ENCODE measurements around the gene UAP1. TPM values are rescaled to one million over a fixed set of nuclear protein-coding genes. Genes with fewer than 3 reads are reported as not detected.
A peak's percentile ranks its signal among the peaks of the same experiment; 100 is the strongest.

Gene UAP1
- total RNA-seq, 2 experiments from 2014 or later = 44.5 to 45.8 TPM

DNA sequence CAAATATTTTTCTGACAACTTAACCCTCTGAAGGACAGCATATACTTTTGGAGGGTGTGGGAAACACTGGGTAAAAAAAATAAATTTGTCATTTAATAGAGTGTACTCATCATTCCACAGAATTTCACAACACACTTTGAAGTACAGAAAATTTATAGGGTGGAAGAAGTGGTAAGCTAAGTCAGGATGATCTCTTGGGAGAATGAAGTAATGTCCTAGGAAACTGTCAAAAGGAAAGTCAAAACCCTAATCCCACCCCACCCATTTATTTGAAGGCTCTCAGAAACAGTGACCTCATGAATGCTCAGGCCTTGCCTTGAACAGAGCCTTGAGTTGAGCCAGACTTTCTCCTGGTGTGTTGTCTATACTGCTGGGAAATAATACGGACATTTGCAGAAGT lies 7.3 kb upstream of the UAP1 start:
- ChIA-PET CTCF (no interaction called here), POLR2A (no interaction called here)
- Mint-ChIP-seq H3K27ac (no peak overlapping the region), H3K27me3 (no peaks in the 10 kb centered on the region), H3K9me3 (no peaks in the 10 kb centered on the region), H3K4me3 (no peak overlapping the region), H3K36me3 (ENCODE audit: low read depth) (no peaks in the 10 kb centered on the region), H3K4me1 (ENCODE audit: low read depth) (no peaks in the 10 kb centered on the region)
- H3K36me3 ChIP-seq (ENCODE audit: insufficient read depth, low read length) = no peaks in the 10 kb centered on the region
- no peak for TF ChIP-seq CTCF (IDR thresholded peaks at IDR 0.05)
- no peak overlapping the region for H3K27ac ChIP-seq (ENCODE audit: low read depth in 1 of 2, low read length in 2 of 2)
- H3K9me3 ChIP-seq (ENCODE audit: control insufficient read depth in 1 of 2, insufficient read depth in 1 of 2, low read length in 2 of 2) = no peaks in the 10 kb centered on the region
- DNase-seq (no peak), ATAC-seq (ENCODE audit: poor library complexity) (no peak)
- intact Hi-C loops (cut with DNase I, micrococcal nuclease) = no loop called here
- no peak overlapping the region for H3K4me3 ChIP-seq (ENCODE audit: low read length)
- H3K27me3 ChIP-seq (ENCODE audit: control insufficient read depth in 1 of 2, insufficient read depth in 2 of 2, low read length in 2 of 2) = no peaks in the 10 kb centered on the region
- H3K4me1 ChIP-seq (ENCODE audit: insufficient read depth, low read length) = no peaks in the 10 kb centered on the region

- Mint-ChIP-seq H3K27me3 (no peaks in the 10 kb centered on the region), H3K4me3 (no peak overlapping the region), H3K4me1 (ENCODE audit: low read depth) (peaks cover 19% of the 10 kb centered on the region), H3K27ac (no peak overlapping the region), H3K9me3 (peaks cover 2% of the 10 kb centered on the region), H3K36me3 (ENCODE audit: low read depth) (peaks cover 9% of the 10 kb centered on the region)
- H3K9me3 ChIP-seq (ENCODE audit: control insufficient read depth in 1 of 2, insufficient read depth in 1 of 2, low read length in 2 of 2) = no peaks in the 10 kb centered on the region
- no peak overlapping the region for H3K27ac ChIP-seq (ENCODE audit: low read depth in 1 of 2, low read length in 2 of 2)
- H3K4me3 ChIP-seq (ENCODE audit: low read length) = no peak overlapping the region
- intact Hi-C loops (cut with DNase I, micrococcal nuclease) = no loop called here
- POLR2A ChIA-PET = no interaction called here
- no peaks in the 10 kb centered on the region for H3K36me3 ChIP-seq (ENCODE audit: insufficient read depth, low read length)
- ATAC-seq (ENCODE audit: poor library complexity) (no peak), DNase-seq (no peak)
- H3K27me3 ChIP-seq (ENCODE audit: control insufficient read depth in 1 of 2, insufficient read depth in 2 of 2, low read length in 2 of 2) = no peaks in the 10 kb centered on the region
- TF ChIP-seq CTCF (IDR thresholded peaks at IDR 0.05) = no peak
- CTCF ChIA-PET = no interaction called here
- peaks cover 14% of the 10 kb centered on the region for H3K4me1 ChIP-seq (ENCODE audit: insufficient read depth, low read length)
Observed at GRCh38 chr1:162557536-162557935, 4.0 kb upstream of the UAP1 start.

DNA sequence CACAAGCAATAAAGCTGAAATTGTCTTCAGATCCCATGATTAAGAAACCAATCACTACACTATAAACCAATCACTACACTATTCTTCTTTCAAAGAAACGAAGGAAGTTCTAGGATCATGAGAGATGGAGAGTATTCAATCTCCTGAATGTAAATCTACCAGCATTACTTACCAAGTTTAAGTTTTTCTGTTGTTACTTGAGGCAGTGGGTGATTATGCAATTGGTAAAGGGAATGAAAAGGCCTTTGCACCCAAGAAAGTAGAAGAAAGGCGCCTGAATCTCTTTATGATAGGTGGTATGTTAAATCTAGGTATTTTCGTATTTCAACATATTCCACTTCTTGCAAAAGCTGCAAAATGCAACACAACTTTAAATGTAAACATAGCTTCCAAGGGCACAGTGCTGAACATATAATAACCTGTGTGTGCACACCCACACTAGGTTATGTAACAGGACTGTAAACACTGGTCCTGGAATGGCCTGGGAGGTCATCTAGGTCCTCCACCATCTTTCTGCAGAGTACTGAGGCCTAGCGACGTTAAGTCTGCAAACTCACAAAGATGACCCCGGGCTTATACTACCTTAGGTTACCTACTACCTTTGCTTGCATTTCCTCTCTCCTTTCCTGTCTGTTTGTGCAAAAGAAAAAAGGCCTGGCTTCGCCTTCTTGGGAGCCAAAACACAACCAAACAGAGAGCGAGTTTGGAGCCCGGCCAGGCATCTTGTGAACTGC lies 1.1 kb upstream of the UAP1 start:
- peak overlapping the region; percentile 85 to 88 for H3K27ac ChIP-seq (ENCODE audit: low read depth in 1 of 2, low read length in 2 of 2)
- DNase-seq (peak in 2 of 14 experiments; percentile 4 to 5), ATAC-seq (ENCODE audit: poor library complexity) (no peak)
- Mint-ChIP-seq H3K27me3 (no peaks in the 10 kb centered on the region), H3K27ac (peak overlapping the region; percentile 100), H3K36me3 (ENCODE audit: low read depth) (peaks cover 9% of the 10 kb centered on the region), H3K4me3 (peak overlapping the region; percentile 97), H3K4me1 (ENCODE audit: low read depth) (peaks cover 47% of the 10 kb centered on the region), H3K9me3 (peaks cover 2% of the 10 kb centered on the region)
- intact Hi-C loops (cut with DNase I, micrococcal nuclease) = loop anchor here (1.0 to 10.0 kb wide), 6 partner anchors 62 to 796 kb away; partner anchors contain the start of genes ATF6 (in 1 of the 2), NUF2 (in 1 of the 2) and UHMK1 (in 1 of the 2)
- TF ChIP-seq CTCF (IDR thresholded peaks at IDR 0.05) = no peak
- H3K27me3 ChIP-seq (ENCODE audit: control insufficient read depth in 1 of 2, insufficient read depth in 2 of 2, low read length in 2 of 2) = no peaks in the 10 kb centered on the region
- H3K9me3 ChIP-seq (ENCODE audit: control insufficient read depth in 1 of 2, insufficient read depth in 1 of 2, low read length in 2 of 2) = no peaks in the 10 kb centered on the region
- POLR2A ChIA-PET = interaction anchor here (0.6 kb wide), 1 partner anchor 78 kb away, joined by 3 read pairs; no protein-coding TSS in a partner anchor
- no peaks in the 10 kb centered on the region for H3K36me3 ChIP-seq (ENCODE audit: insufficient read depth, low read length)
- peaks cover 15% of the 10 kb centered on the region for H3K4me1 ChIP-seq (ENCODE audit: insufficient read depth, low read length)
- H3K4me3 ChIP-seq (ENCODE audit: low read length) = peak overlapping the region; percentile 70
- CTCF ChIA-PET = no interaction called here
